Renal pelvis (tissue), 4 donors: ENCODE measurements around the gene PPP1R10. TPM values are rescaled to one million over a fixed set of nuclear protein-coding genes. Genes with fewer than 3 reads are reported as not detected.

Experiments used
- DNase-seq: peaks from one replicate; pipeline ENCODE4 v3.0.0-alpha.2; 2013
- polyA plus RNA-seq, 3 donors: library from polyadenylated mRNA; unstranded; fragments of 120-200 nt; gene quantifications; one replicate each; pipeline ENCODE4 v1.2.1, GENCODE V29; 2013; ENCODE audit not compliant: insufficient read length in 3 of 3

The PPP1R10 gene
- polyA plus RNA-seq, 3 donors = 53.5 to 62.5 (median 55.6) TPM

DNA sequence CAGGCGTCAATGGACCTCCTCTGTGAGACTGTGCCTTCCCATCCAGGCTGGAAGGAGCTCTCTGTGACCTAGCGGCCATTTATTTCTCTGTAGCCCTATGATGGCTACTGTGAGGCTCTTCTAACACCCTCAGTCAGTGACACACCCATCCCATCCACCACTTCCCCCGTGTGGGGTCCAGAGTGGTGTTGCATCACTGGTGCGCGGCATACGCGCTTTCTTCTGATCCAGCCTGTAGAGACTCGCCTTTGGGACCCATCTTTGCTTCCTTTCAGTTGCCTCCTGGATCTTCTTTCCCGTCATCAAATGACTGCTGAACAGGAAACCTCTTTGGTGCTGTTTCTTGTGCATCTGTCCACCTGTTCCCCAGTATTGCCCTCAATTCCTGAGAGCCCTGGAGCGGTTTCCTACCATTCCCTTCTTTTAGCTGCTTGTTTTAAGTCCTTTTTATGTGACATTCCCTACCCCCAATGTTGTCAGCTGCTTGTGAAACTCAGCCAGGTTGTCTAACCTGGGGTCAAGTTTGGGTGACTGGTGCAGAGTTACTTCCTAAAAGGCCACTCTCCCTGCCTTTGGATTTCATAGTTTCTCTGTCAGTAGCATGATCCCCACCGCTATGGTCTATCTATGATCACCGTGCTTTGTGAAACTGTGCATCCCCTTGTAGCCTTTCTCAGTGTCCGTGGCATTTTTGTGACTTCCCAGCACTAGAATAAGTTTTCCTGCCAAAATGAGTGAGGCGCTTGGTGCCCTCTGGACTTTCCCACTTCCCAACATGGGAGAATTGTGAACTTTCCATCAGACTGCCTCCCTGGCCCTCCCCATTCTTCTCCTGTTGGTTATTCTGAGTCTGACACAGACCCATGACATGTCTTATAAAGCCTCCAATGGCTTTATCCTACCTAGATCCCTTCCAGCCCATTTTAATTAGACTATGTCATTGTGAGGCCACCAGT, 54.3 kb downstream of the PPP1R10 start:
- no peak for DNase-seq

DNA sequence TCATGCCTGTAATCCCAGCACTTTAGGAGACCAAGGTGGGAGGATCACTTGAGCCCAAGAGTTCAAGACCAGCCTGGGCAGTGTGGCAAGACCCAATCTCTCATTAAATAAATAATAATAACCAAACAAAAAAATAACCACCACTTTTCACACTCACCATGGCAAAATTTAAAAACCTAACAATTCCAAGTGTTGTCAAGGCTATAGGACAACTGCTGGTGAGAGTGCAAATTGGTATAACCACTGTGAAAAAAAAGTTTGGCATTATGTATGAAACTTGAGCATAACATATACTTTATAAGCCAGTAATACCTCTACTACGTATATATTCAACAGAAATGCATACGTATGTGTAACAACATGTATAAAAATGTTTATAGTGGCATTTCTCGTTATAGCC, 56.1 kb downstream of the PPP1R10 start:
- DNase-seq = no peak

DNA sequence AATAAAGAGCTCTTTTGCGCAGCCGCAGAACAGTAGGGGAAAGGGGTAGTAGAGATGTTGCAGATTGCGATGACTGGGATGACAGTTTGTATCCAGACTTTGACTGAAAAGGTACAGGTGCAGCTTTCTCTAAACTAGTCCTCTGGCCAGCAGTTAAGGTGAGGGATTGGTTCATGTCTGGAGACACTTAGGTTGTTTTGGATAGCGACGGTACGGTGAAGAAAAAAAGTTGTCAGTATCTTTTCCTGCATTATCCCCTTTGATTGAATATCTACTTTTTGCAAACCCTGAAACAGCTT, 59.4 kb downstream of the PPP1R10 start:
- DNase-seq = no peak

DNA sequence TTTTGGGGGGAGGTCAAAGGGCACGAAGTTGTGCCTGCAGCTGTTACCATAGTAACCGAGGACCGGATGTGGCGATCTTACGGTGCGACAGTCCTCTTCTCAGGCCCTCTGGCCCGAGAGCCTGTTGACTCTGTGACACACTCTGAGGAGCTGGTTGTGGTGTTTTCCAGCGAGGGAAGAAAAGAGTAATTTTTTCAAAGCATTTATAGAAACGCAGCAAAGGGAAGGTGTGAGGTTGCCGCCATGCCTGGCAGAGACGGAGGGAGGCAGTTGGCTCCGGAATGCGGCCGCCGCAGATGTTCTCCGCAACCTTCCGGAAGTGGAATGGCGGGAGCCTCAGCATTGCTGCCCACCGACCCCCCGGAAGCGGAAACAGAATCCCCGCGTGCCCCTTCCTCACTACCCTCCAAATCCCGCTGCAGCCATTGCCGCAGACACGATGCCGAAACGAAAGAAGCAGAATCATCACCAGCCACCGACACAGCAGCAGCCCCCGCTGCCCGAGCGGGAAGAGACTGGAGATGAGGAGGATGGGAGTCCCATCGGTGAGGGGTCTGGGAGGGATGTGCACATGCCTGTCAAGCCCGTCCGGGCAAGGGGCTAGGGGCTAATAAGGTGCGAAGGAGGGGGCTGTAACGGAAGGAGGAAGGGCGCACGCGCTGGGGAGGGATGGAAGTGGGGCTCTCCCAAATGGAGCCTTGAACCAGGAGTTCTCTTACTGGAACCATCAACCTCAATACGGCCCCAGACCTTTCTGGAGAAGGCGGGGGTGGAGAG, 59.9 kb downstream of the PPP1R10 start, which contains the start of gene PRR3:
PRR3 (plus strand) TSS at position 390 of the 777 bp plus-strand sequence; CDS start at position 440, 50 bp downstream.
- DNase-seq = peak; percentile 94

DNA sequence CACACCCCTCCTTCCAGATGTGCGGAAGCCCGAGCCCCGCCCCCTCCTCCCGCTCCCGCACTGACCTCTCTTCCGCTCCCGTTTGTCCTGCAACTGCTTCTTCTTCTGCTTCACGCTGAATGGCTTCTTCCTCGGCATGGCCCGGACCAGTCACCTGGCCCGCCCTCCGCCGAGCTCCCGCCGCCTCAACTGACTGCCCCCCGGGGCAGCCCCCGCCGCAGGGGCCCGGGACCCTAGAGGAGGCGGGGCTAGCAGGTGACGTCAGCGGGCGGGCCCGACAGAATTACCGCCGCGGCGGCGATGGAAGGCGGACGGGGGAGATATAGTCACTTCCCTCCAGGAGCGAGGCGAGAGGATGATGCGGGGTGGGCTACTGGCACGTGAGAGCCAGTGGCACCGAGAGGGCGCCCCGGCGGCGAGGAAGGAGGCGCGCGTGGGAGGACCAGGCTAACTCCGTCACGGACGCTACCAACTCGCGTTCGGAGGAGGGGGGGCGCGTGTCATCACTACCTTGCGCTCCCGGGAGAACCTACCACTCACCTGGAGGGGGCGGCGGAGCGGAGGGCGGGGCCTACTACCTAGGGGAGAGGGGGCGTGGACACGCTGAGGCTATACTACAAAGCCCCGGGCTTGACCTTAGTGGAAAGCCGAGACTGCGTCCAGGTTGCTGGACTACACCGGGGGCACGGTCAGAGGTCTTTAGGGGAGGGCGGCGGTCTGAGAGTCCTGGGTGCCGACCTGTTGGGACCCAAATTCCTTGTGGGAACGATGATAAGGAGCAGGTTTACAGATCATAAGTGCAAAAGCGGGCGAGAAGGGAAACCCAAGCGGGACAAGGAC, 60.8 kb downstream of the PPP1R10 start, which contains the start of gene GNL1:
GNL1 (minus strand) TSS at position 424 of the 840 bp plus-strand sequence; CDS start at position 138, 286 bp downstream.
- DNase-seq = peak; percentile 93

DNA sequence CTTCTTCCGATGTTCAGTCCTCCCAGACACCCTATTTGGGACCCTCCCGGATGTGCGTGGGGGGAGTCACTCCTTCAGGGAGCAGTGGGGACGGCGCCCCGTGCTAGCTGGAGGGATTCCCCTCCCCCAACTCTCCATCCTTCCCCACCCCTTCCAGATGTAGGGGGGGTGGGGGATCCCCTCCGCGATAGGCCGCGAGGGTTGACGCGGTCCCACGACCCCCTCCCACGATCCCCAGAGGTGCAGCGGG, 61.3 kb downstream of the PPP1R10 start:
- no peak for DNase-seq

DNA sequence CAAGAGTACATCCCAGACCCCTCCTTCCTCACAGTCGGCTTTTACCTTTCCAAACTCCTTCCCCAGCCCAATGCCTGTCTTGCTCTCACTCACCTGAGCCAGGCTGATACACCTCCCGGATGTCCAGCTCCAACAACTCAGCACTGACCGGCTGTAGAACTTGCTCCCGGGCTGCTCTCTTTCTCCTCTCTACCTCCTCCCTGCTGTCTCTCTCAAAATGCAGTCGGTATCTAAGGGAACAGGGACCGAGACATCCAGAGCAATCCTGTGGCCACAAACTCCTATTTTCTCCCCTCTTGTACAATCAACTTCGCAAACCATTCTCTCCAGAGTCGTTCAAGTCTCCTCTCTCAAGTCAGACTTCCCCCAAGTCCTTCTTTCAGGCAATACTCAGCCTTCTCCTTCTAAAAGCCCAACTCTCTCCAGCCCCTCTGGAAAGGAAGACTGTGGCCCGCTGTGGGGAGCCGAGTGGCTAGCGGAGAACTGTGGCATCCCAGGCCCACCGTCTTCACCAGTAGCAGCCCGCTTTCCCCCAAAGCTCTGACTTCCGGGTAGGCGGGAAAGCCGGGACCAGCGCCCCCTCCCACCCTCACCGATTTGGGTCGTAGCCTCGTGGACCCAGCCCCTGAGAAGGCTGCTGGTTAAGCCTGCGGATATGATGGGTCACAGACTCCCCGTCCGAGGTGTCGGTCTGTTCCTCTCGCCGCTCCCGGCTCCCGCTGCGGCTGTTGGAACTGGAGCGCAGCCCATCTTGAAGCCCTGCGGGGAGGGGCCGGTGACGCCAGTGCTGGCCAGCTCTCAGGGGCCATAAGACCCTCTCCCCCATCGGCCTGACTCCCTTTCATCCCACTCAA, 61.9 kb downstream of the PPP1R10 start:
- peak; percentile 64 for DNase-seq

DNA sequence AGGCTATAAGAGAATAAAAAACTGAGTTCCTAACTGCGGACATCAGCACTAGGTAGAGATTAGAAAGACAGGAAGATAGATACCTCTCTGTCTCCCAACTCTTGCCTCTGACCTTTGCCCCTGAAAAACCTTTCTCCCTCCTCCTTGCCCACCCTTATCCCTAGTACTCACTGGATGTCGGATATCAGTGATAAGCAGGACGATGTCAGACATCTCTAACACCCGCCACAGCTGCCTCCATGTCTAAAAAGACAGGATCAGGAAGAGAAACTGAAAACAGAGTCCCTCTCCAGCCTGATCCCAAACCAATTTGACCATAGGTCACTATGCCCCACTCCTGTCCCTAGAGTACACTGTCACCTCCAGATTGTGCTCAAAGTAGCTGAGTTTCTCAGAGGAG, 62.6 kb downstream of the PPP1R10 start:
- no peak for DNase-seq

Other genes with a start within 250 kb of the PPP1R10 start
- 100 to 1,000 TPM; 103 to 110 (median 106) TPM for gene HLA-E, start 127.7 kb downstream of the PPP1R10 start, polyA plus RNA-seq
- 100 to 1,000 TPM in 2 of 3 donors, 10 to 100 TPM in 1; 97.3 to 111 (median 102) TPM for gene GNL1, start 60.8 kb downstream of the PPP1R10 start, polyA plus RNA-seq
- gene PRR3, start 59.9 kb downstream of the PPP1R10 start, polyA plus RNA-seq = 10 to 100 TPM; 29.2 to 37.4 (median 35.4) TPM
- gene ABCF1, start 45.8 kb downstream of the PPP1R10 start, polyA plus RNA-seq = 10 to 100 TPM; 69.3 to 77.9 (median 73.6) TPM
- gene MRPS18B, start 597 bp upstream of the PPP1R10 start, polyA plus RNA-seq = 10 to 100 TPM; 56.0 to 65.1 (median 62.2) TPM
- gene ATAT1, start 9.6 kb upstream of the PPP1R10 start, polyA plus RNA-seq = 10 to 100 TPM; 38.7 to 60.2 (median 59.4) TPM
- gene C6orf136, start 29.9 kb upstream of the PPP1R10 start, polyA plus RNA-seq = 10 to 100 TPM; 17.6 to 25.5 (median 22.9) TPM
- 10 to 100 TPM; 48.6 to 51.8 (median 50.0) TPM for gene DHX16, start 55.8 kb upstream of the PPP1R10 start, polyA plus RNA-seq
- gene PPP1R18, start 69.4 kb upstream of the PPP1R10 start, polyA plus RNA-seq = 10 to 100 TPM; 33.7 to 42.6 (median 37.4) TPM
- gene NRM, start 73.7 kb upstream of the PPP1R10 start, polyA plus RNA-seq = 10 to 100 TPM; 35.3 to 43.5 (median 39.7) TPM
- gene MDC1, start 100.0 kb upstream of the PPP1R10 start, polyA plus RNA-seq = 10 to 100 TPM; 45.4 to 55.6 (median 53.0) TPM
- 1,000 to 10,000 TPM; 1,096 to 1,335 (median 1,230) TPM for gene TUBB, start 103.1 kb upstream of the PPP1R10 start, polyA plus RNA-seq
- 100 to 1,000 TPM; 138 to 144 (median 138) TPM for gene FLOT1, start 125.4 kb upstream of the PPP1R10 start, polyA plus RNA-seq
- 10 to 100 TPM; 21.0 to 21.8 (median 21.2) TPM for gene IER3, start 127.3 kb upstream of the PPP1R10 start, polyA plus RNA-seq